C4-2B (cell line): Measurements from ENCODE around the gene SPOCD1.

ENCODE experiments used
- CTCF ChIP-seq: fragments of 450-650 bp; conservative IDR thresholded peaks from 2 replicates; pipeline ENCODE4 v1.5.1; 2017; ENCODE audit warnings: mild to moderate bottlenecking
- ZFX ChIP-seq: fragments of 450-650 bp; IDR thresholded peaks from 2 replicates; pipeline ENCODE4 v1.6.1; 2017

- TF ChIP-seq CTCF (no peak), ZFX (no peak)
Observed at GRCh38 chr1:31834501-31834900, 18.7 kb upstream of the SPOCD1 start.
